IMR-90 (cell line): Measurements from ENCODE around the gene CIAO2B. TPM values are rescaled to one million over a fixed set of nuclear protein-coding genes. Genes with fewer than 3 reads are reported as not detected.

Source experiments
- ATAC-seq: fragments of 200-7000 bp; cut with Tn5 transposase; 2 replicates; pipeline ENCODE4 v1.9.1; 2020; ENCODE audit warnings: low read depth, mild to moderate bottlenecking, moderate library complexity
- BruUV-seq: library from RNA; stranded (reverse); fragments of 400-500 nt; replicated peaks from 2 replicates; lab custom pipeline; 2021; lab: Mats Ljungman, UMichigan
- CTCF ChIA-PET: fragments of 300-600 bp; formaldehyde crosslinking; extraction: SDS; loops from one replicate; lab custom pipeline; 2021; ENCODE audit warnings: antibody characterized with exemption; lab: Yijun Ruan, JAX
- POLR2A ChIA-PET: fragments of 300-600 bp; sonication (Branson Sonifier 250); formaldehyde crosslinking; loops from one replicate; lab custom pipeline; 2022; ENCODE audit warnings: antibody characterized with exemption; ENCODE audit not compliant: unreplicated experiment; lab: Charles Lee
- DNase-seq: peaks from one replicate; pipeline ENCODE4 v3.0.0; 2013
- H2AFZ ChIP-seq: replicated peaks from 2 replicates; pipeline ENCODE3; 2013; ENCODE audit warnings: low read length, mild to moderate bottlenecking; ENCODE audit not compliant: poor library complexity
- H2AK5ac ChIP-seq: 2 replicates; pipeline ENCODE4 v1.6.1; 2013; ENCODE audit warnings: low read depth, low read length, inconsistent platforms
- H2AK9ac ChIP-seq: replicated peaks from 2 replicates; pipeline ENCODE3; 2013; ENCODE audit warnings: mild to moderate bottlenecking, low read depth, low read length, moderate library complexity; ENCODE audit not compliant: poor library complexity
- H2BK120ac ChIP-seq: 2 replicates; pipeline ENCODE4 v1.6.1; 2013; ENCODE audit warnings: low read depth, low read length, inconsistent platforms
- H2BK15ac ChIP-seq: 3 replicates; pipeline ENCODE4 v1.6.1; 2013; ENCODE audit warnings: low read depth, low read length, inconsistent platforms
- H2BK20ac ChIP-seq: 2 replicates; pipeline ENCODE4 v1.6.1; 2013; ENCODE audit warnings: low read depth, mild to moderate bottlenecking, inconsistent platforms, low read length, moderate library complexity
- H2BK5ac ChIP-seq: 2 replicates; pipeline ENCODE4 v1.6.1; 2013; ENCODE audit warnings: mild to moderate bottlenecking, low read depth, low read length, inconsistent platforms; ENCODE audit not compliant: poor library complexity, severe bottlenecking
- H3K14ac ChIP-seq: replicated peaks from 2 replicates; pipeline ENCODE4 v1.6.1; 2013; ENCODE audit warnings: low read depth, low read length, inconsistent platforms
- H3K18ac ChIP-seq: 2 replicates; pipeline ENCODE4 v1.6.1; 2013; ENCODE audit warnings: low read depth, low read length, control low read depth
- H3K23ac ChIP-seq: 2 replicates; pipeline ENCODE4 v1.6.1; 2013; ENCODE audit warnings: low read depth, low read length, inconsistent platforms
- H3K27ac ChIP-seq: 2 replicates; pipeline ENCODE4 v1.5.1; 2013; ENCODE audit warnings: mild to moderate bottlenecking, control low read depth, low read length; ENCODE audit not compliant: insufficient read depth
- H3K27me3 ChIP-seq: 2 replicates; pipeline ENCODE4 v1.6.1; 2013; ENCODE audit warnings: low read length; ENCODE audit not compliant: control insufficient read depth, insufficient read depth
- H3K36me3 ChIP-seq: 2 replicates; pipeline ENCODE4 v1.6.1; 2013; ENCODE audit warnings: low read length, mixed read lengths; ENCODE audit not compliant: control insufficient read depth, insufficient read depth
- H3K4ac ChIP-seq: 2 replicates; pipeline ENCODE4 v1.6.1; 2013; ENCODE audit warnings: low read depth, low read length, inconsistent platforms
- H3K4me1 ChIP-seq: 2 replicates; pipeline ENCODE4 v1.6.1; 2013; ENCODE audit warnings: low read length, mixed read lengths; ENCODE audit not compliant: control insufficient read depth, insufficient read depth
- H3K4me2 ChIP-seq: 2 replicates; pipeline ENCODE4 v1.6.1; 2013; ENCODE audit warnings: low read depth, mild to moderate bottlenecking, control low read depth, low read length, moderate library complexity
- H3K4me3 ChIP-seq: 2 replicates; pipeline ENCODE4 v1.5.1; 2013; ENCODE audit warnings: low read depth, mild to moderate bottlenecking, control low read depth, low read length, moderate library complexity; ENCODE audit not compliant: insufficient read depth
- H3K56ac ChIP-seq: 2 replicates; pipeline ENCODE4 v1.6.1; 2013; ENCODE audit warnings: low read length, inconsistent platforms; ENCODE audit not compliant: insufficient read depth; ENCODE audit errors: extremely low read depth
- H3K79me1 ChIP-seq, 2 experiments: 2 replicates each; pipeline ENCODE4 v1.6.1; 2013; ENCODE audit warnings: low read length in 2 of 2, inconsistent platforms in 1 of 2, low read depth in 1 of 2
- H3K9ac ChIP-seq: 2 replicates; pipeline ENCODE4 v1.6.1; 2013; ENCODE audit warnings: low read depth, low read length, control low read depth
- H3K9me1 ChIP-seq: 2 replicates; pipeline ENCODE4 v1.6.1; 2013; ENCODE audit warnings: low read length, inconsistent platforms; ENCODE audit not compliant: insufficient read depth
- H3K9me3 ChIP-seq: 2 replicates; pipeline ENCODE4 v1.6.1; 2013; ENCODE audit warnings: low read length; ENCODE audit not compliant: control insufficient read depth, insufficient read depth
- H4K20me1 ChIP-seq: 2 replicates; pipeline ENCODE4 v1.6.1; 2013; ENCODE audit warnings: low read length, inconsistent platforms; ENCODE audit not compliant: insufficient read depth
- H4K5ac ChIP-seq: 2 replicates; pipeline ENCODE4 v1.6.1; 2013; ENCODE audit warnings: mild to moderate bottlenecking, low read depth, low read length, control low read depth
- H4K8ac ChIP-seq, 2 experiments: 2 replicates each; pipeline ENCODE4 v1.6.1; 2013; ENCODE audit warnings: low read depth in 2 of 2, low read length in 2 of 2, control low read depth in 1 of 2, inconsistent platforms in 1 of 2
- H4K91ac ChIP-seq: 2 replicates; pipeline ENCODE4 v1.6.1; 2013; ENCODE audit warnings: low read depth, low read length, inconsistent platforms; ENCODE audit not compliant: insufficient read depth
- BHLHE40 ChIP-seq: fragments of 150-350 bp; IDR thresholded peaks from 2 replicates; pipeline ENCODE4 v1.6.1; 2016; ENCODE audit warnings: mild to moderate bottlenecking, low read depth, low read length
- NFE2L2 ChIP-seq: fragments of 150-350 bp; IDR thresholded peaks from 2 replicates; pipeline ENCODE4 v1.6.1; 2016; ENCODE audit warnings: low read depth, mild to moderate bottlenecking, low read length
- RAD21 ChIP-seq: IDR thresholded peaks from 2 replicates; pipeline ENCODE4 v1.6.1; 2012; ENCODE audit warnings: low read length, improper control_type of control experiment
- SMC3 ChIP-seq: fragments of 150-350 bp; IDR thresholded peaks from 2 replicates; pipeline ENCODE4 v1.6.1; 2016; ENCODE audit warnings: low read depth, mild to moderate bottlenecking, antibody characterized with exemption, low read length, moderate library complexity
- WGBS, 2 experiments: methylation state at CpG; one replicate each; pipeline versions ENCODE4 v1.1.5 to v1.1.7; 2013; ENCODE audit warnings: missing lambda C conversion rate in 2 of 2; ENCODE audit not compliant: insufficient read length in 1 of 2; ENCODE audit errors: extremely low coverage in 2 of 2; 5-methylcytosine and 5-hydroxymethylcytosine counted together
- dilution Hi-C: fragments of 300-500 bp; cut with HindIII; formaldehyde crosslinking; loops from one replicate; pipeline ENCODE4 v1.14.3; 2018; ENCODE audit warnings: low sequenced_read_pairs; ENCODE audit not compliant: unreplicated experiment
- in situ Hi-C: fragments of 300-500 bp; cut with MboI; formaldehyde crosslinking; loops from 3 replicates; pipeline ENCODE4 v1.14.3; 2019; ENCODE audit warnings: low sequenced_read_pairs, inconsistent platforms, mixed read lengths
- intact Hi-C: fragments of 100-400 bp; cut with micrococcal nuclease; formaldehyde crosslinking; loops from 2 replicates; pipeline ENCODE4 v1.10.0; 2022
- polyA plus RNA-seq, 3 experiments: library from polyadenylated mRNA; depleted of rRNA; stranded (reverse); fragments of >200 nt; gene quantifications; 2 replicates each; pipeline ENCODE4 v1.2.3, GENCODE V29; 2012; ENCODE audit warnings: low replicate concordance in 1 of 3
- total RNA-seq: library from RNA; depleted of rRNA; stranded (reverse); fragments of >200 nt; gene quantifications from 2 replicates; pipeline ENCODE4 v1.2.3, GENCODE V29; 2012

CIAO2B gene
- total and polyA plus RNA-seq, 2 of the 4 experiments (the other 2 are of a cell fraction), result 148 to 234 TPM

DNA sequence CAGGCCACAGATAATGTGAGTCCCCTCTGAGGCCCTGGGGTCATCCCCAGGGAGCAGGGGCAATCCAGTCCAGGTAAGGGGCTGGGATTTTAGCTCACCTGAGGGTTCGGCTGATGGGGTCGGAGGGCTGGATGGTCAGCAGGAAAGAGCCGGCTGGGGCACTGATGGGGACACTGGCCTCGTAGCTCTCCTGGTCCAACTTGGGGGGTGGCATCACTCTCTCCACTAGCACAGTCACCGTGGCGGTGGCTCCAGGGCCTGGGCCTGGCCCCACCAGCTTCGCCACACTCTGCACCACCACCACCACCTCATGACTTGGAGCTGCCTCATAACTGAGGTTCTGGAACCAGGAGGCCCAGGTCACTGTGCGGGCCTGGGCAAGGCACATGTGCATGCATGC, 22.4 kb downstream of the CIAO2B start:
- Histone ChIP-seq H2BK120ac (no peak overlapping the region), H3K4ac (no peak overlapping the region), H3K27ac (no peak overlapping the region), H4K8ac (no peak overlapping the region), H4K91ac (no peak overlapping the region), H3K4me1 (no peaks in the 10 kb centered on the region), H3K18ac (no peak overlapping the region), H3K36me3 (no peaks in the 10 kb centered on the region), H3K4me2 (no peak overlapping the region), H2BK20ac (no peak overlapping the region), H3K4me3 (no peak overlapping the region), H3K27me3 (peaks cover 25% of the 10 kb centered on the region), H4K20me1 (no peaks in the 10 kb centered on the region), H2BK15ac (no peak overlapping the region), H3K79me1 (no peaks in the 10 kb centered on the region), H2AK5ac (no peak overlapping the region), H2AFZ (no peak overlapping the region), H3K9me1 (no peaks in the 10 kb centered on the region), H3K23ac (no peak overlapping the region), H4K5ac (no peak overlapping the region), H2AK9ac (no peak overlapping the region), H3K9me3 (no peaks in the 10 kb centered on the region), H3K14ac (no peak overlapping the region), H2BK5ac (no peak overlapping the region), H3K56ac (no peak overlapping the region), H3K9ac (no peak overlapping the region)
- no TSS peak for BruUV-seq
- TF ChIP-seq NFE2L2 (no peak), SMC3 (no peak), RAD21 (no peak), BHLHE40 (no peak)
- dilution Hi-C loops (no loop called here), in situ Hi-C loops (no loop called here), intact Hi-C loops (no loop called here)
- POLR2A ChIA-PET, result no interaction called here
- DNase-seq, result no peak
- 75% methylated on average over 4 of the region's 8 CpGs; no CpG with 5 or more reads in 1 of the 2 experiments for WGBS, 2 experiments
- CTCF ChIA-PET, result no interaction called here
- no peak for ATAC-seq
